Measurements from ENCODE around the gene AADACL4. TPM values are rescaled to one million over a fixed set of nuclear protein-coding genes. Genes with fewer than 3 reads are reported as not detected.

AADACL4 gene
- total RNA-seq, 1 experiment from 2014 or later, result not detected

DNA sequence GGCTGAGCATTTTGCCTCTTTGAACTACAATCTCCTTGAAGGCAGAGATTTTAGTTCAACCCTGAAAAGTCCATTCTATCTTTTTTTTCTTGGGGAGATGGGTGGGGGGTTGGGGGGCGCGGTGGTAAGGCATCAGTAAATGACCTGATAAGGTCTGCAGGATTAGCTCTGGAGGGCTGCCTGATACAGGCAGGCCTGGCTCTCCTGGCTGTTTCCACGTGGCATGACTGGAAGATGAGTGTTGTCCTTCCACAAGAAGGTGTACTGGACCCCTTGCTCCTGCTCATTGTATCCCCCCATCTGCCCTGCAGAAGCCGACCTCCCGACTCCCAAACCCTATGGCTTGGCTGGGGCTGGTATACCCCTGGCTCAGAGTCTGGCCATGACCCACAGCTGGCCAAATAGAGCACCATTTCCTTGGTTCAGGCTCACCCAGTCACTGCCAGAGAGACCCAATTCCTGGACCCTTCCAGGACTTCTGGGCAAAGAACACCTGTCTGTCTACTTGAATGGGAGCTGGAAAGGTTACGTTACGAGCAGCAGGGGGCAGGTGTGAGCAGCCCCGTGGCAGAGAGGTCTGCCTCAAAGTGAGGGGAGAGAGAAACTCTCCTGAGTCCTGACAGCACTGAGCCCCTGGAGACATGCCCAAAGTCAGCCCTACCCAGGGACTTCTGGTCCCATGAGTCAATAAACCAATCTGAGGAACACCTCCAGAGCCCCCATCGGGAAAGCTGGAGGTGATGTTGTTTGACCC lies 42.8 kb upstream of the AADACL4 start:
- peaks cover 21% of the 10 kb centered on the region for H3K27me3 Mint-ChIP-seq (ENCODE audit: low read depth)

More for the DNA sequence above, 42.8 kb upstream of the AADACL4 start:
- no CpG with 5 or more reads among the region's 9 CpGs for WGBS (ENCODE audit: extremely low coverage, insufficient read length, low lambda C conversion rate)
- Histone ChIP-seq H3K14ac (ENCODE audit: insufficient read depth, low read length) (no peak overlapping the region), H3K4me2 (ENCODE audit: insufficient read depth, insufficient read length, low read length) (no peak overlapping the region), H4K5ac (ENCODE audit: insufficient read length, low read depth, low read length) (no peak overlapping the region), H3K23me2 (ENCODE audit: insufficient read length, low read depth, low read length, poor library complexity, severe bottlenecking) (peaks cover 3% of the 10 kb centered on the region), H2BK15ac (ENCODE audit: low read depth, low read length) (no peak overlapping the region), H2BK5ac (ENCODE audit: insufficient read length, low read length) (no peak overlapping the region), H3K56ac (ENCODE audit: insufficient read length, low read depth, low read length) (no peak overlapping the region), H3K27ac (ENCODE audit: insufficient read length, low read depth, low read length) (no peak overlapping the region), H3K23ac (ENCODE audit: insufficient read length, low read depth, low read length) (no peak overlapping the region), H3K4me1 (ENCODE audit: insufficient read depth, low read length) (no peaks in the 10 kb centered on the region; the same call in 1 of the 2 replicates), H4K20me1 (ENCODE audit: control insufficient read depth, insufficient read depth, insufficient read length) (no peaks in the 10 kb centered on the region), H2BK12ac (ENCODE audit: insufficient read length, low read depth, low read length) (no peak overlapping the region), H3K4ac (ENCODE audit: low read depth, low read length) (no peak overlapping the region), H2AFZ (ENCODE audit: low read length) (no peak overlapping the region), H3K9ac (ENCODE audit: extremely low read depth, insufficient read length, low read length) (no peak overlapping the region), H4K8ac (replicated peaks; ENCODE audit: insufficient read length, low read depth, low read length) (no peak overlapping the region), H4K91ac (ENCODE audit: insufficient read length, low read depth, low read length) (no peak overlapping the region), H2BK20ac (ENCODE audit: low read depth, low read length, poor library complexity, severe bottlenecking) (no peak overlapping the region), H3T11ph (ENCODE audit: low read length) (no peak overlapping the region), H3K27me3 (ENCODE audit: insufficient read depth, low read length) (no peaks in the 10 kb centered on the region), H3K79me2 (ENCODE audit: insufficient read depth, low read length) (no peaks in the 10 kb centered on the region), H3K18ac (ENCODE audit: insufficient read length, low read depth, low read length) (no peak overlapping the region), H2AK5ac (ENCODE audit: insufficient read length, low read length) (no peak overlapping the region), H3K9me3 (ENCODE audit: control insufficient read depth, low read depth, low read length) (no peaks in the 10 kb centered on the region), H3K79me1 (ENCODE audit: insufficient read depth, low read depth, low read length, poor library complexity, severe bottlenecking) (no peaks in the 10 kb centered on the region), H2BK120ac (ENCODE audit: low read depth, low read length, poor library complexity, severe bottlenecking) (no peak overlapping the region)
- TF ChIP-seq, protein P1, sequence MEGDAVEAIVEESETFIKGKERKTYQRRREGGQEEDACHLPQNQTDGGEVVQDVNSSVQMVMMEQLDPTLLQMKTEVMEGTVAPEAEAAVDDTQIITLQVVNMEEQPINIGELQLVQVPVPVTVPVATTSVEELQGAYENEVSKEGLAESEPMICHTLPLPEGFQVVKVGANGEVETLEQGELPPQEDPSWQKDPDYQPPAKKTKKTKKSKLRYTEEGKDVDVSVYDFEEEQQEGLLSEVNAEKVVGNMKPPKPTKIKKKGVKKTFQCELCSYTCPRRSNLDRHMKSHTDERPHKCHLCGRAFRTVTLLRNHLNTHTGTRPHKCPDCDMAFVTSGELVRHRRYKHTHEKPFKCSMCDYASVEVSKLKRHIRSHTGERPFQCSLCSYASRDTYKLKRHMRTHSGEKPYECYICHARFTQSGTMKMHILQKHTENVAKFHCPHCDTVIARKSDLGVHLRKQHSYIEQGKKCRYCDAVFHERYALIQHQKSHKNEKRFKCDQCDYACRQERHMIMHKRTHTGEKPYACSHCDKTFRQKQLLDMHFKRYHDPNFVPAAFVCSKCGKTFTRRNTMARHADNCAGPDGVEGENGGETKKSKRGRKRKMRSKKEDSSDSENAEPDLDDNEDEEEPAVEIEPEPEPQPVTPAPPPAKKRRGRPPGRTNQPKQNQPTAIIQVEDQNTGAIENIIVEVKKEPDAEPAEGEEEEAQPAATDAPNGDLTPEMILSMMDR (conservative IDR thresholded peaks at IDR 0.05), result peak; percentile 78
- no peak overlapping the region for H3K4me3 Mint-ChIP-seq
- H3K27ac Mint-ChIP-seq, result no peak overlapping the region
- H3K9me3 Mint-ChIP-seq, result no peaks in the 10 kb centered on the region
- H3K4me1 Mint-ChIP-seq, result peaks cover 56 to 68% of the 10 kb centered on the region in 2 experiments
- peaks cover 0 to 38% (median 20%) of the 10 kb centered on the region in 3 experiments; a peak in 5 of 7 replicates for H3K36me3 Mint-ChIP-seq (ENCODE audit: insufficient read depth in 1 of 3, low read depth in 3 of 3)
- peak; percentile 83 for DNase-seq

Data from H9 (cell line).